GM19240 (cell line): ENCODE data around the gene CDH12.

Source experiments
- DNase-seq: peaks from one replicate; pipeline ENCODE4 v3.0.0; 2011; ENCODE audit warnings: low spot score; ENCODE audit not compliant: insufficient read length

The CDH12 gene

DNA sequence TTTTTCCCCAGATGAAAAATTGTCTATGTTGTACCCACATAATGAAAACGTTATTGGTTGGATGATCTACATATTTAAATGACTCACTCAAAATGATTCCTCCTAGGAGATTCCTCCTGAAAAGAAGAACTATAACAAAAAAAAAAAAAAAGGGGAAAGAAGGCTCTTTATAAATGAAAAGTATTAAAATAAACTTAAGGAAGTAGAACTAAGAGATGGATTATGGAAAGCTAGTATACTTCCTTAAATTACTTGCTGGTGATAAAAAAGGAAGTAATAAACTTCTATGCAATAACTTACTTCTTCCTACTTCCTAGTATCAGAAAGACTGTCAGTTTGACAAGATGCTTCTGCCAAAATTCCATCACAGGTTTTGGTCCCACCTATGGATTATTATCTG is 1087.7 kb downstream of the CDH12 start:
- no peak for DNase-seq

DNA sequence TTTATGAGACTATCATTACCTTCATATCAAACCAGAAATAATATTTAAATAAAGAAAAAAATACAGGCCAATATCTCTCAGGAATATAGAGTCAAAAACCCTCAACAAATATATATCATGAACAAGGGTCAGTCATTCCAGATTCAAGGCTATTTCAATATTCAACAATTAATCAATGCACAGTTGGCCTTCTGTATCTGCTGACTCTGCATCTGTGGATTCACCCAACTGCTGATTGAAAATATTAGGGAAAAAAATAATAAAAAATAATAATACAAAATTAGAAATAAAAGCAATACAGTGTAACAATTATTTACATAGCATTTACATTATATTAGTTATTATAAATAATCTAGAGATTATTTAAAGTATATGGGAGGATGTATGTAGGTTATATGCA is 1114.0 kb downstream of the CDH12 start:
- no peak for DNase-seq

DNA sequence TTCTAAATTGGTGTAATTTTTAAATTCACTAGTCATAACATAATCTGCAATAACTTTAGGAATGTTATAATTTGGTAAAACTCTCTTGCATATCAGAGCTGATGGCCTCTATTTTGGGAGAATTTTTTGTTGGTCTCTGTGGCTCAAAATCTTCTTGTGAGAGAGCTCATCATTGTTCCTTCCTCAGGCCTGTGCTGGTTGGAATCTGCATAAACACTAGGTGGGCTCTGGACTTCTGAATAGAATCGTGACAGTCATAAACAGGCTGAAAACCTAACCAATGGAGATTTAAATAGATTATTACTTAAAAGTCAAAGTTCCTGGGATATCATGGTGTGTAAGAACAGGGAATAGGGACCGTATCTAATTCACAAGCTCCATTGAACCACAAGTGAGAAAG is 1129.6 kb downstream of the CDH12 start:
- no peak for DNase-seq

DNA sequence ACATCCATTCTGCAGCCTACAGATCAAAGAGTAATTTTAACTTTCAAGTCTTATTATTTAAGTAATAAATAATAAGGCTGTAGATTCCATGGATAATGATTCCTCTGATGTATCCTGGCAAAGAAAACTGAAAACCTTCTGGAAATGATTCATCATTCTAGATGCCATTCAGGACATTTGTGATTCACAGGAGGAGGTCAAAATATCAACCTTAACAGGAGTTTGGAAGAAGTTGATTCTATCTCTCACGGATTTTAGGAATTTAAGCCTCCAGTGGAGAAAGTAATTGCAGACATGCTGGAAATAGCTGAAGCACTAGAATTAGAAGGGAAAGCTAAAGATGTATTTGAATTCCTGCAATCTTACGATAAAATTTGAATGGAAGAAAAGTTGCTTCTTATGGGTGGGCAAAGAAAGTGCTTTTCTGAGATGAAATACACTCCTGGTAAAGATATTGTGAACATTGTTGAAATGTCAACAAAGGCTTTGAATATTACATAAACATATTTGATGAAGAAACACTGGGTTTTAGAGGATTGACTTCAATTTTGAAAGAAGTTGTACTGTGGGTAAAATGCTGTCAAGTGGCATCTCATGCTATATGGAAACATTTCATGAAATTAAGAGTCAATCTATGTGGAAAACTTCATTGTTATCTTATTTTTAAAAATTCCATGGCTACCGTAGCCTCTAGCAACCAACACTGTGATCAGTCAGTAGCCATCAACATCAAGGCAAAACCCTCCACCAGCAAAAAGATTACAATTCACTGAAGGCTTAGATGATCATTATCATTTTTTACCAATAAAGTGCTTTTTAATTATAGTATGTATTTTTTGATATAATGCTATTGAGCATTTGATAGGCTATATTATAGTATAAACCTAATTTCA is 1141.0 kb downstream of the CDH12 start:
- DNase-seq = no peak

DNA sequence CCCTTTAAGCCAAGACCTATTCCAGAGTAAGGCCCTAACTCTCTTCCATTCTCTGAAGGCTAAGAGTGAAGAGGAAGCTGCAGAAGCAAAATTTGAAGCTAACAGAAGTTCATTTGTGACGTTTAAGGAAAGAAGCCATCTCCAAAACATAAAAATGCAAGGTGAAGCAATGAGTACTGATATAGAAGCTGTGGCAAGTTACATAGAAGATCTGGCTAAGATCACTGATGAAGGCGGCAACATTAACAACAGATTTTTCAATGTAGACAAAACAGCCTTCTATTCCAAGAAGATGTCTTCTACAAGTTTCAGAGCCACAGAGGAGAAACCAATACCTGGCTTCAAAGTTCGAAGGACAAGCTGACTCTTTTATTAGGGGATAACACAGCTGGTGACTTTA is 1143.4 kb downstream of the CDH12 start:
- no peak for DNase-seq

DNA sequence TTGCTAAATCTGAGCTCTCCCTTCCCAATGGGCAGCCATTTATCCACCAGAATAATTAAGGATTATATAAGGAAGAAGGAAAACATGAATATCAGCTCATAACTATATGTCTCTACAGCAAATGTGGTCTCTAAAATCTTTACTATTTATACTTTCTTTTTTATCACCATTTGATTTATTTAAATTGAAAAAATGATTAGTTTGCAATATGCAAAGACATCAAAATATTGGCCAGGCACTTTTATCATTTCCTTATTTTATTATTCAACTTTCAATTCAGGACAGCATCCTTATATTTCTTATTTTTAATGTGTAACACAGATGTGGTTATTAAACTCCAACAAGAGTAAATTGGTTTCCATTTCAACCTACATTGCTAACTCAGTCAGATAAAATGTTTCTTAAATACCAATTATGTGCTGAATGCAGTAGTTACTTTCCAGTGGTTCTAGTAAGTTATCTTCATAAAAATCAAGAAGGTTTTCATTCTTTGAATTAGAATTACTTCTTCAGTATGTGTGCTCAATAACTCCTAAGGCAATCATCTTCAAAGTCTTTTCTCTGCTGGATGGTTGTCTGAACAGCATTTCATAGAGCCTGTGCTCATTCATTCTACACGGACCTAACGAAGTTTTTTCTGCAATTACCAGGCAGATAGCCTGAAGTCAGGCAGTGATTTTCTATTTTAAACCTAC is 1148.0 kb downstream of the CDH12 start:
- no peak for DNase-seq

DNA sequence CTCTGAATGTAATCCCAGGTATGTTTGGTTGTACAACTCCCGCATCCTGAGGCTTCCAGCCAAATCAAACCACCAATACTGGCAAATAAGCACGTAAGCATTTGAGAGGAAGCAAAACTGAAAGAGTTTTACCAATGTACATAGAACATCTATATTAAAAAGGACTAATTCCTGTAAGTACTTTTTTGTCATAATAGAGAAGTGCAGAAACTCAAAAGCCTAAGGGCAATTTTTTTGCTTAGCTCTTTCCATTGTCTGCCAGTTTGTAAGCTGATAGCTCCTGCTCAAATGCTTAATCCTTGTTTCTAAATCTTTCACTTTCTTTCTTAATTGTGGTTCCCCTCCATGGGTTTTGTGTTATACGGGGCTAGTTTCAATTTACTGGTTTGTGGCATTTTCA is 1151.8 kb downstream of the CDH12 start:
- no peak for DNase-seq
